Adrenal gland (tissue), 12 donors: Measurements from ENCODE around the gene NFKBIE. TPM values are rescaled to one million over a fixed set of nuclear protein-coding genes. Genes with fewer than 3 reads are reported as not detected.
A peak's percentile ranks its signal among the peaks of the same experiment; 100 is the strongest.

Source experiments
- DNase-seq, 7 donors: peaks; one replicate each; pipeline ENCODE4 v3.0.0-alpha.2; 2019 to 2020
- H3K27ac ChIP-seq, 5 donors: fragments of 200-600 bp; sonication (generic) in 4 of 5; 1 replicate in 3 of 5; 2 replicates in 2 of 5; pipeline versions ENCODE4 v1.5.1 to v1.8.0; 2016 to 2020; ENCODE audit warnings: mild to moderate bottlenecking in 1 of 5
- H3K27me3 ChIP-seq: fragments of 200-600 bp; 2 replicates; pipeline ENCODE4 v1.8.0; 2021
- H3K36me3 ChIP-seq, 2 donors: fragments of 200-600 bp; replicated peaks in 1 of 2; 1 replicate in 1 of 2; 2 replicates in 1 of 2; pipeline versions ENCODE4 v1.5.1 to v1.8.0; 2018 to 2022
- H3K4me1 ChIP-seq, 2 donors: fragments of 200-600 bp; replicated peaks in 1 of 2; 1 replicate in 1 of 2; 2 replicates in 1 of 2; pipeline versions ENCODE4 v1.5.1 to v1.8.0; 2018 to 2021
- H3K4me3 ChIP-seq, 4 donors: fragments of 200-600 bp; sonication (generic) in 3 of 4; one replicate each; pipeline ENCODE4 v1.5.1; 2016 to 2018
- H3K9me3 ChIP-seq, 3 donors: fragments of 200-600 bp; sonication (generic) in 1 of 3; replicated peaks in 1 of 3; 1 replicate in 2 of 3; 2 replicates in 1 of 3; pipeline versions ENCODE4 v1.5.1 to v1.8.0; 2016 to 2021
- POLR2A ChIP-seq, 2 donors: fragments of 450-650 bp; IDR thresholded peaks; one replicate each; pipeline ENCODE4 v1.6.1; 2017; ENCODE audit warnings: antibody characterized with exemption in 2 of 2, mild to moderate bottlenecking in 2 of 2, moderate library complexity in 1 of 2
- WGBS, 4 donors: extraction: QIAGEN DNeasy Blood & Tissue Kit in 2 of 4; methylation state at CpG; one replicate each; pipeline versions ENCODE4 v1.1.5 to v1.1.7; 2013 to 2017; 5-methylcytosine and 5-hydroxymethylcytosine counted together
- intact Hi-C, 2 donors: fragments of 100-400 bp; cut with DNase I; formaldehyde crosslinking; loops; one replicate each; pipeline versions ENCODE4 v1.14.1 to v1.15.0; 2022 to 2023
- polyA plus RNA-seq, 3 donors: library from polyadenylated mRNA; stranded (reverse); fragments of 200-250 nt in 2 of 3; fragments of 350-450 nt in 1 of 3; fragmentation: Illumina TruSeq in 1 of 3; extraction: RNeasy Lipid Tissue Mini Kit (QIAGEN cat#74804) in 1 of 3; gene quantifications; one replicate each; pipeline ENCODE4 v1.2.3, GENCODE V29; 2013 to 2014
- total RNA-seq, 9 donors: library from RNA; depleted of rRNA in 4 of 9; stranded (reverse); fragments of >200 nt in 4 of 9; fragments of 120-200 nt in 1 of 9; fragmentation: NEBNext Ultra II Directional in 1 of 9; extraction: Animal tissue kit (Norgen Biotek cat#: 25700) in 1 of 9; gene quantifications; one replicate each; pipeline versions ENCODE4 v1.1.0 to v1.2.4, GENCODE V29; 2013 to 2023
- TF ChIP-seq, protein P1 (sequence below), 6 experiments: fragments of 450-650 bp in 4 of 6; fragments of 200-600 bp in 2 of 6; sonication (generic) in 1 of 6; IDR thresholded peaks; 1 replicate in 5 of 6; 2 replicates in 1 of 6; pipeline versions ENCODE4 v1.5.1 to v1.8.0; 2016 to 2021; ENCODE audit warnings: antibody characterized with exemption in 6 of 6, mild to moderate bottlenecking in 2 of 6, moderate library complexity in 1 of 6
- donor health status: healthy with polysubstance abuse.
- donor health status: Bipolar disorder and iron deficiency.
- donor health status: DM: yes; HTN: yes; CAD: no.
- donor health status: DM: no; HTN: no; CAD: no.
- donor health status: DM: no; HTN: no; CAD: no.
- donor health status: DM: yes; HTN: yes; CAD: no.

NFKBIE gene
- total and polyA plus RNA-seq, 12 donors, result 4.8 to 31.2 (median 10.4) TPM

DNA sequence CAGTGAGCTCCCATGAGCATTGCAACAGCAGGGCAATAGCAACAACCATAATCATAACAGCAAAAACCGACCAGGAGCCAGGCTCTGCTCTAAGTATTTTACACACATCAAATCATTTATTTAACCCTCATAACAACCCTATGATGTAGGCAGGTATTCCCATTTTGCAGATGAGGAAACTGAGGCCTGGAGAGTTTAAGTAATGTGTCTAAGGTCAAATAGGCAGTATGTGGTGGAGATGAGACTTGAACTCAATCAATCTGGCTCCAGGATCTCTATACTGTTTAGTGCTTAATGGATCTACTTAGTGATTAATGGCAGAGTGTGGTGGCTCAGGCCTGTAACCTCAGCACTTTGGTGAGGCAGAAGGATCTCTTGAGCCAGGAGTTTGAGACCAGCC is 8.3 kb upstream of the NFKBIE start:
- Histone ChIP-seq H3K4me3 (no peak overlapping the region), H3K9me3 (no peaks in the 10 kb centered on the region), H3K4me1 (peaks cover 0 to 8% of the 10 kb centered on the region in 2 donors), H3K27me3 (peaks cover 53% of the 10 kb centered on the region), H3K27ac (no peak overlapping the region), H3K36me3 (no peaks in the 10 kb centered on the region)
- no peak for DNase-seq
- no peak for TF ChIP-seq POLR2A (IDR thresholded peaks at IDR 0.05)
- TF ChIP-seq, protein P1, sequence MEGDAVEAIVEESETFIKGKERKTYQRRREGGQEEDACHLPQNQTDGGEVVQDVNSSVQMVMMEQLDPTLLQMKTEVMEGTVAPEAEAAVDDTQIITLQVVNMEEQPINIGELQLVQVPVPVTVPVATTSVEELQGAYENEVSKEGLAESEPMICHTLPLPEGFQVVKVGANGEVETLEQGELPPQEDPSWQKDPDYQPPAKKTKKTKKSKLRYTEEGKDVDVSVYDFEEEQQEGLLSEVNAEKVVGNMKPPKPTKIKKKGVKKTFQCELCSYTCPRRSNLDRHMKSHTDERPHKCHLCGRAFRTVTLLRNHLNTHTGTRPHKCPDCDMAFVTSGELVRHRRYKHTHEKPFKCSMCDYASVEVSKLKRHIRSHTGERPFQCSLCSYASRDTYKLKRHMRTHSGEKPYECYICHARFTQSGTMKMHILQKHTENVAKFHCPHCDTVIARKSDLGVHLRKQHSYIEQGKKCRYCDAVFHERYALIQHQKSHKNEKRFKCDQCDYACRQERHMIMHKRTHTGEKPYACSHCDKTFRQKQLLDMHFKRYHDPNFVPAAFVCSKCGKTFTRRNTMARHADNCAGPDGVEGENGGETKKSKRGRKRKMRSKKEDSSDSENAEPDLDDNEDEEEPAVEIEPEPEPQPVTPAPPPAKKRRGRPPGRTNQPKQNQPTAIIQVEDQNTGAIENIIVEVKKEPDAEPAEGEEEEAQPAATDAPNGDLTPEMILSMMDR (IDR thresholded peaks at IDR 0.05), result no peak
- intact Hi-C loops, result loop anchor here in 1 of 2 donors (5.0 kb wide), 1 partner anchor 64 kb away; no protein-coding TSS in a partner anchor
- WGBS, 4 donors, result 25 to 67% (median 44%) methylated on average over 1 of the region's 1 CpG

DNA sequence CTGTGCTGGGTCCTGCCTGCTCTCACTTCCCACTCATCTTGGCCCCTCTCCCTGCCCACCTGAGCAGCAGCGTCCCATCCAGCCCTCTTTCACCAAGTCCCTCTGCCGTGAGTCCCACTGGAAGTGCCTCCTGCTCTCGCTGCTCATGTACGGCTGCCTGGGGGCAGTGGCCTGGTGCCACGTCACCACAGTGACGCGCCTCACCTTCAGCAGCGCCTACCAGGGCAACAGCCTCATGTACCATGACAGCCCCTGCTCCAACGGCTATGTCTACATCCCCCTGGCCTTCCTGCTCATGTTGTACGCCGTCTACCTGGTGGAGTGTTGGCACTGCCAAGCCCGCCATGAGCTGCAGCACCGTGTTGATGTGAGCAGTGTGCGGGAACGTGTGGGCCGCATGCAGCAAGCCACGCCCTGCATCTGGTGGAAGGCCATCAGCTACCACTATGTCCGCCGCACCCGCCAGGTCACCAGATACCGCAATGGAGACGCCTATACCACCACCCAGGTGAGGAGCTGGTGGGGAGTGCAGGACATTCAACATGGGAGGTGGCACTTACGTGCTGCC is 7.7 kb upstream of the NFKBIE start:
- intact Hi-C loops, result loop anchor here in 1 of 2 donors (5.0 kb wide), 1 partner anchor 64 kb away; no protein-coding TSS in a partner anchor
- peak in 1 of 7 donors; percentile 57 for DNase-seq
- no peaks in the 10 kb centered on the region for H3K36me3 ChIP-seq
- no peaks in the 10 kb centered on the region for H3K9me3 ChIP-seq
- no peak overlapping the region for H3K27ac ChIP-seq
- TF ChIP-seq, protein P1 (IDR thresholded peaks at IDR 0.05), result no peak
- TF ChIP-seq POLR2A (IDR thresholded peaks at IDR 0.05), result no peak
- H3K4me1 ChIP-seq, result peaks cover 0 to 8% of the 10 kb centered on the region in 2 donors
- H3K27me3 ChIP-seq, result peaks cover 48% of the 10 kb centered on the region
- 81 to 88% (median 84%) methylated on average over 13 to 23 of the region's 23 CpGs for WGBS, 4 donors
- no peak overlapping the region for H3K4me3 ChIP-seq

GRCh38 chr6:44272529-44272928 is 7.2 kb upstream of the NFKBIE start:
- intact Hi-C loops, result loop anchor here in 1 of 2 donors (5.0 kb wide), 1 partner anchor 65 kb away; no protein-coding TSS in a partner anchor
- peaks cover 0 to 8% of the 10 kb centered on the region in 2 donors for H3K4me1 ChIP-seq
- no peak for DNase-seq
- H3K4me3 ChIP-seq, result no peak overlapping the region
- no peaks in the 10 kb centered on the region for H3K9me3 ChIP-seq
- peaks cover 45% of the 10 kb centered on the region for H3K27me3 ChIP-seq
- no peaks in the 10 kb centered on the region for H3K36me3 ChIP-seq
- H3K27ac ChIP-seq, result no peak overlapping the region
- 77 to 89% (median 81%) methylated on average over 3 of the region's 3 CpGs for WGBS, 4 donors
- TF ChIP-seq, protein P1 (IDR thresholded peaks at IDR 0.05), result no peak
- TF ChIP-seq POLR2A (IDR thresholded peaks at IDR 0.05), result no peak

DNA sequence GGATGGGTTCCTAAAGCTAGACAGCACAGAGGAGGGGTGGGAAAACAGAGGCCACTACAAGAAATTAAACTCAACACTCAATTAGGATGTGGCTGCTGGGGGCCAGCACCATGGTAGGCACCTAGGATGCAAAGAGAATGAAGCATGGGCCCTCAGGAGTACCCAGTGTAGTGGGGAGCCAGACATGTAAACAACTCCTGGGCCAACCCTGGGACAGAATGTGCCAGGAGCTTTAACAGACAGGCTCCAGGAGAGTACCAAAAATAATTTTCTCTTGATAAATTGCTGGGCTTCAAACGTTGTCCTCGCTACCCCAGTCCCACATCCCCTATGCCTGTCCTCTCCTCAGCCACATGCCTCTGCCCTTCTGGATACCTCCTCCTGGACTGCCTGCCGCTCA is 6.6 kb upstream of the NFKBIE start:
- 49 to 71% (median 68%) methylated on average over 3 of the region's 3 CpGs for WGBS, 4 donors
- no peak for DNase-seq
- H3K4me1 ChIP-seq, result peaks cover 0 to 8% of the 10 kb centered on the region in 2 donors
- H3K36me3 ChIP-seq, result no peaks in the 10 kb centered on the region
- TF ChIP-seq POLR2A (IDR thresholded peaks at IDR 0.05), result no peak
- TF ChIP-seq, protein P1 (IDR thresholded peaks at IDR 0.05), result no peak
- H3K4me3 ChIP-seq, result no peak overlapping the region
- intact Hi-C loops, result loop anchor here in 1 of 2 donors (5.0 kb wide), 1 partner anchor 65 kb away; no protein-coding TSS in a partner anchor
- peaks cover 41% of the 10 kb centered on the region for H3K27me3 ChIP-seq
- no peaks in the 10 kb centered on the region for H3K9me3 ChIP-seq
- H3K27ac ChIP-seq, result no peak overlapping the region
